Gastroesophageal sphincter (tissue), 3 donors: ENCODE results near the gene IL36B.

ENCODE experiments used
- EP300 ChIP-seq: sonication (generic); formaldehyde crosslinking; IDR thresholded peaks from one replicate; pipeline ENCODE4 v1.6.1; 2017; ENCODE audit warnings: antibody characterized with exemption, mild to moderate bottlenecking
- TF ChIP-seq, protein P1 (sequence below), 4 experiments: fragments of 200-600 bp in 2 of 4; fragments of 450-650 bp in 2 of 4; sonication (generic) in 1 of 4; IDR thresholded peaks; one replicate each; pipeline ENCODE4 v1.5.1; 2017 to 2019; ENCODE audit warnings: antibody characterized with exemption in 4 of 4, mild to moderate bottlenecking in 2 of 4, moderate library complexity in 2 of 4

DNA sequence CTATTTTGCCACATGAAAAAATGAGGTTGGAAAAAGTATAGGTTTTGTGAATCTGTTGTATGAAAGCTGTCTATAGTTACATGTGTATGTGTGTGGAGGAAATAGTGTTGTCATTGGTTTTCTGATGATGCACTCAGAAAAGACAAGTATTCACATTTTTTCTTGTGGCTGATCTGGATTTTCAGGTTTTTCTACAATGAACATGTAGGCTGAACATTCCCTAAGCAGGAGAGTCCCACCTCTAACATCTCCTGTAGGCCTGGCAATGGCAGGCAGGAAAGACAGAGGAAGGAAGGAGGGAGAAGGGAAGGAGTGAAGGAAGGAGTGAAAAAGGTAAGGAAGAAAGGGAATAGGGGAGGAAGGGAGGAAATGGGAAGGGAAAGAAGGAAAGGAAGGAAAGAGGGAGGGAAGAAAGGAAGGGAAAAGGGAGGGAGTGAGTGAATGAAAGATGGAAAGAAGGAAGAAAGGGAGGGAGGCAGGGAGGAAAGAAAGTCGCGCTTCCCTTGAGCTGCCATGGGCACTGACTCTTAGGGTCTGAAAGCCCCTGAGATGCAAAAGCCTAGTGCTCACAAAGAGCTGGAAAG lies 5.8 kb upstream of the IL36B start:
- TF ChIP-seq, protein P1, sequence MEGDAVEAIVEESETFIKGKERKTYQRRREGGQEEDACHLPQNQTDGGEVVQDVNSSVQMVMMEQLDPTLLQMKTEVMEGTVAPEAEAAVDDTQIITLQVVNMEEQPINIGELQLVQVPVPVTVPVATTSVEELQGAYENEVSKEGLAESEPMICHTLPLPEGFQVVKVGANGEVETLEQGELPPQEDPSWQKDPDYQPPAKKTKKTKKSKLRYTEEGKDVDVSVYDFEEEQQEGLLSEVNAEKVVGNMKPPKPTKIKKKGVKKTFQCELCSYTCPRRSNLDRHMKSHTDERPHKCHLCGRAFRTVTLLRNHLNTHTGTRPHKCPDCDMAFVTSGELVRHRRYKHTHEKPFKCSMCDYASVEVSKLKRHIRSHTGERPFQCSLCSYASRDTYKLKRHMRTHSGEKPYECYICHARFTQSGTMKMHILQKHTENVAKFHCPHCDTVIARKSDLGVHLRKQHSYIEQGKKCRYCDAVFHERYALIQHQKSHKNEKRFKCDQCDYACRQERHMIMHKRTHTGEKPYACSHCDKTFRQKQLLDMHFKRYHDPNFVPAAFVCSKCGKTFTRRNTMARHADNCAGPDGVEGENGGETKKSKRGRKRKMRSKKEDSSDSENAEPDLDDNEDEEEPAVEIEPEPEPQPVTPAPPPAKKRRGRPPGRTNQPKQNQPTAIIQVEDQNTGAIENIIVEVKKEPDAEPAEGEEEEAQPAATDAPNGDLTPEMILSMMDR (IDR thresholded peaks at IDR 0.05), result no peak
- no peak for TF ChIP-seq EP300
